ENCODE measurements around the gene CAPN2.

GRCh38 chr1:223670458-223671159 lies 41.7 kb upstream of the CAPN2 start:
- TF ChIP-seq CTCF (IDR thresholded peaks at IDR 0.05) (no peak), POLR2A (IDR thresholded peaks at IDR 0.05) (no peak), EP300 (IDR thresholded peaks at IDR 0.05) (no peak)
